ENCODE results near the gene NLK.
"Not testable (repeated sequence)": the region's sequence is repeated elsewhere in the genome, so short reads cannot be mapped to it uniquely, and the experiment has no call there.

NLK gene

GRCh38 chr17:28072936-28073533 is 30.6 kb downstream of the NLK start:
- no peak for DNase-seq (ENCODE audit: low read depth)

GRCh38 chr17:28074010-28074409 is 31.5 kb downstream of the NLK start:
- no peak for DNase-seq (ENCODE audit: low read depth)

- DNase-seq (ENCODE audit: low read depth): no peak
Measured at GRCh38 chr17:28076144-28076543, 33.7 kb downstream of the NLK start.

GRCh38 chr17:28077140-28077539 is 34.7 kb downstream of the NLK start:
- DNase-seq (ENCODE audit: low read depth): not testable (repeated sequence)

- peak; percentile 59 for DNase-seq (ENCODE audit: low read depth)
Measured at GRCh38 chr17:28078341-28079229, 36.1 kb downstream of the NLK start.

- DNase-seq (ENCODE audit: low read depth): no peak
Measured at GRCh38 chr17:28081467-28081866, 39.0 kb downstream of the NLK start.

GRCh38 chr17:28085766-28086165 is 43.3 kb downstream of the NLK start:
- no peak for DNase-seq (ENCODE audit: low read depth)

GRCh38 chr17:28086519-28086918 is 44.0 kb downstream of the NLK start:
- DNase-seq (ENCODE audit: low read depth): peak; percentile 55

- no peak for DNase-seq (ENCODE audit: low read depth)
Measured at GRCh38 chr17:28087743-28088142, 45.3 kb downstream of the NLK start.

GRCh38 chr17:28090551-28090950 is 48.1 kb downstream of the NLK start:
- DNase-seq (ENCODE audit: low read depth): no peak

GRCh38 chr17:28092088-28092487 is 49.6 kb downstream of the NLK start:
- DNase-seq (ENCODE audit: low read depth): no peak

- no peak for DNase-seq (ENCODE audit: low read depth)
Measured at GRCh38 chr17:28093999-28094716, 51.7 kb downstream of the NLK start.

GRCh38 chr17:28096756-28097155 is 54.3 kb downstream of the NLK start:
- DNase-seq (ENCODE audit: low read depth): no peak

GRCh38 chr17:28097254-28097653 is 54.8 kb downstream of the NLK start:
- no peak for DNase-seq (ENCODE audit: low read depth)

GRCh38 chr17:28097901-28098300 is 55.4 kb downstream of the NLK start:
- DNase-seq (ENCODE audit: low read depth): no peak

- DNase-seq (ENCODE audit: low read depth): not testable (repeated sequence)
Measured at GRCh38 chr17:28098591-28098990, 56.1 kb downstream of the NLK start.

- no peak for DNase-seq (ENCODE audit: low read depth)
Measured at GRCh38 chr17:28100251-28100650, 57.8 kb downstream of the NLK start.

GRCh38 chr17:28100936-28101335 is 58.5 kb downstream of the NLK start:
- no peak for DNase-seq (ENCODE audit: low read depth)

GRCh38 chr17:28101919-28102318 is 59.4 kb downstream of the NLK start:
- no peak for DNase-seq (ENCODE audit: low read depth)

GRCh38 chr17:28105501-28105900 is 63.0 kb downstream of the NLK start:
- DNase-seq (ENCODE audit: low read depth): no peak

GRCh38 chr17:28110184-28110583 is 67.7 kb downstream of the NLK start:
- DNase-seq (ENCODE audit: low read depth): no peak

GRCh38 chr17:28112181-28112580 is 69.7 kb downstream of the NLK start:
- DNase-seq (ENCODE audit: low read depth): no peak

- peak; percentile 40 for DNase-seq (ENCODE audit: low read depth)
Measured at GRCh38 chr17:28112606-28113005, 70.1 kb downstream of the NLK start.

Measured in iris pigment epithelial cell (primary cell).